GM12878 (cell line): ENCODE measurements around the gene PITPNC1. TPM values are rescaled to one million over a fixed set of nuclear protein-coding genes. Genes with fewer than 3 reads are reported as not detected.

Experiments used
- ATF7 ChIP-seq: fragments of 450-650 bp; IDR thresholded peaks from 2 replicates; pipeline ENCODE4 v1.6.1; 2016; ENCODE audit warnings: low read depth, mild to moderate bottlenecking
- BACH1 ChIP-seq: fragments of 450-650 bp; IDR thresholded peaks from 2 replicates; pipeline ENCODE4 v1.6.1; 2017; ENCODE audit warnings: mild to moderate bottlenecking, borderline replicate concordance
- CBFB ChIP-seq: IDR thresholded peaks from 2 replicates; pipeline ENCODE4 v1.6.1; 2016; ENCODE audit warnings: antibody characterized with exemption, low read depth
- CEBPB ChIP-seq, 2 experiments: fragments of 150-350 bp in 1 of 2; IDR thresholded peaks; 2 replicates each; pipeline ENCODE4 v1.6.1; 2012 to 2014; ENCODE audit warnings: low read depth in 2 of 2, low read length in 2 of 2, borderline replicate concordance in 1 of 2, inconsistent platforms in 1 of 2
- CEBPZ ChIP-seq: fragments of 150-350 bp; IDR thresholded peaks from 2 replicates; pipeline ENCODE4 v1.6.1; 2016; ENCODE audit warnings: low read depth, low read length
- CREM ChIP-seq: IDR thresholded peaks from 2 replicates; pipeline ENCODE4 v1.6.1; 2014; ENCODE audit warnings: antibody characterized with exemption, low read depth
- ELK1 ChIP-seq: IDR thresholded peaks from 2 replicates; pipeline ENCODE4 v1.6.1; 2012; ENCODE audit warnings: low read depth, low read length, improper control_type of control experiment
- GABPA ChIP-seq: IDR thresholded peaks from 2 replicates; pipeline ENCODE4 v1.6.1; 2014; ENCODE audit warnings: antibody characterized with exemption, low read depth, mild to moderate bottlenecking, inconsistent platforms
- IKZF1 ChIP-seq: fragments of 450-650 bp; conservative IDR thresholded peaks from 2 replicates; pipeline ENCODE4 v1.6.1; 2017; ENCODE audit warnings: antibody characterized with exemption, mild to moderate bottlenecking
- JUND ChIP-seq: IDR thresholded peaks from 2 replicates; pipeline ENCODE4 v1.6.1; 2012; ENCODE audit warnings: low read depth, mild to moderate bottlenecking, low read length, improper control_type of control experiment, moderate library complexity
- KLF5 ChIP-seq: fragments of 450-650 bp; IDR thresholded peaks from 2 replicates; pipeline ENCODE4 v1.6.1; 2014; ENCODE audit warnings: mild to moderate bottlenecking; ENCODE audit not compliant: partially characterized antibody
- LARP7 ChIP-seq: fragments of 450-650 bp; IDR thresholded peaks from 2 replicates; pipeline ENCODE4 v1.6.1; 2017; ENCODE audit warnings: mild to moderate bottlenecking
- MTA2 ChIP-seq: fragments of 450-650 bp; IDR thresholded peaks from 2 replicates; pipeline ENCODE4 v1.6.1; 2016; ENCODE audit warnings: low read depth, mild to moderate bottlenecking, moderate library complexity
- MTA3 ChIP-seq: IDR thresholded peaks from 2 replicates; pipeline ENCODE4 v1.6.1; 2012; ENCODE audit warnings: low read length, inconsistent platforms, borderline replicate concordance
- RFX5 ChIP-seq: IDR thresholded peaks from 2 replicates; pipeline ENCODE4 v1.6.1; 2011; ENCODE audit warnings: low read depth, low read length, improper control_type of control experiment
- RUNX3 ChIP-seq: IDR thresholded peaks from 2 replicates; pipeline ENCODE4 v1.6.1; 2012; ENCODE audit warnings: low read length, inconsistent platforms
- SUPT20H ChIP-seq: IDR thresholded peaks from 2 replicates; pipeline ENCODE4 v1.6.1; 2011; ENCODE audit warnings: low read depth, mild to moderate bottlenecking, low read length, moderate library complexity, borderline replicate concordance; ENCODE audit not compliant: control insufficient read depth
- ZBED1 ChIP-seq: IDR thresholded peaks from 2 replicates; pipeline ENCODE4 v1.6.1; 2016; ENCODE audit warnings: borderline replicate concordance
- polyA plus RNA-seq, 11 experiments: library from polyadenylated mRNA; depleted of rRNA in 4 of 11; unstranded in 6 of 11; stranded (reverse) in 5 of 11; fragments of >200 nt; fragmentation: Nextera tagmentation in 4 of 11; fragmentation: Illumina TruSeq in 1 of 11; extraction: Ambion mirVana in 4 of 11; extraction: Trizol in 1 of 11; gene quantifications; 1 replicate in 1 of 11; 2 replicates in 10 of 11; pipeline versions ENCODE4 v1.2.1 to v1.2.3, GENCODE V29; 2011 to 2016; ENCODE audit warnings: inconsistent platforms in 2 of 11, missing spikeins in 2 of 11, low read depth in 1 of 11
- total RNA-seq, 4 experiments: library from RNA; depleted of rRNA in 3 of 4; stranded (reverse); fragments of >200 nt in 3 of 4; fragmentation: Illumina TruSeq in 1 of 4; extraction: Trizol in 1 of 4; gene quantifications; 2 replicates each; pipeline versions ENCODE4 v1.2.1 to v1.2.3, GENCODE V29; 2013 to 2021
- TF ChIP-seq, protein P1 (sequence below): IDR thresholded peaks from 2 replicates; pipeline ENCODE4 v1.6.1; 2011; ENCODE audit warnings: borderline replicate concordance, low read depth, mild to moderate bottlenecking, moderate library complexity, low read length; ENCODE audit not compliant: insufficient read depth, poor library complexity, severe bottlenecking
- TF ChIP-seq, protein P2 (sequence below): fragments of 450-650 bp; IDR thresholded peaks from 2 replicates; pipeline ENCODE4 v1.6.1; 2018; ENCODE audit warnings: mild to moderate bottlenecking, low read depth, moderate library complexity; ENCODE audit not compliant: partially characterized antibody

Gene PITPNC1
- total and polyA plus RNA-seq, 10 of the 15 experiments (the other 5 are each of a cell fraction or from before 2014, with no cell fraction given) = 12.2 to 62.4 (median 47.3) TPM

DNA sequence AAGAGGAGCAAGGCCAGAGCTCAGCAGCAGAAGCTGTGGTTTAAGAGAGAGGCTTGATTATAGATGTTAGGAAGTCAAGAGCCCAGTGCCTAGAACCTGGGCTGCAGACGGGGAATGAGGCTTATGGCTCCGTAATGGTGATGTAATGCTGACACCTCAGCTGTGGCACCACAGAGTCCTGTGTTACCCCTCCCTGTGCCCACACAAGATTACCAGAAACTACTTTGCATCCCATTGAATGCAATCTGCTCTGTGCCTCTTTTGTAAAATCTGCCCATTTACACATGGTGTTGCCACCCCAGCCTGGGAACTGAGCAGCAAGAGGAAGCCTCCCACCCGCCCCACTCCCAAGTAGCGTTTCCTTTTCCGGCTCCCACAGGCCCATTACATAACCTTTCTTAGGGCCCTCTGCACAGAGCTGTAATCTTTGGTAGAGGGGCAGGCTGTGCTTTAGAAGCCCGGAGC, 57.0 kb downstream of the PITPNC1 start (continued):
- TF ChIP-seq ZBED1 (no peak), RFX5 (no peak), SUPT20H (no peak), JUND (no peak), CREM (peak; percentile 32; the same call in 1 of the 2 replicates), ATF7 (peak; percentile 59; the same call in 1 of the 2 replicates), CBFB (no peak), CEBPB (IDR thresholded peaks at IDR 0.05; ENCODE audit: borderline replicate concordance in 1 of 2, low read depth in 2 of 2, low read length in 2 of 2) (no peak), BACH1 (no peak), ELK1 (no peak), KLF5 (no peak), IKZF1 (peak; percentile 14; the same call in 1 of the 2 replicates), RUNX3 (peak; percentile 24; the same call in 1 of the 2 replicates), MTA2 (no peak), LARP7 (no peak), MTA3 (no peak), GABPA (0 out of 2 replicates have a peak, but pooled peaks have one; percentile 31), CEBPZ (no peak)
- TF ChIP-seq, protein P1, sequence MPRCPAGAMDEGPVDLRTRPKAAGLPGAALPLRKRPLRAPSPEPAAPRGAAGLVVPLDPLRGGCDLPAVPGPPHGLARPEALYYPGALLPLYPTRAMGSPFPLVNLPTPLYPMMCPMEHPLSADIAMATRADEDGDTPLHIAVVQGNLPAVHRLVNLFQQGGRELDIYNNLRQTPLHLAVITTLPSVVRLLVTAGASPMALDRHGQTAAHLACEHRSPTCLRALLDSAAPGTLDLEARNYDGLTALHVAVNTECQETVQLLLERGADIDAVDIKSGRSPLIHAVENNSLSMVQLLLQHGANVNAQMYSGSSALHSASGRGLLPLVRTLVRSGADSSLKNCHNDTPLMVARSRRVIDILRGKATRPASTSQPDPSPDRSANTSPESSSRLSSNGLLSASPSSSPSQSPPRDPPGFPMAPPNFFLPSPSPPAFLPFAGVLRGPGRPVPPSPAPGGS = no peak
- TF ChIP-seq, protein P2, sequence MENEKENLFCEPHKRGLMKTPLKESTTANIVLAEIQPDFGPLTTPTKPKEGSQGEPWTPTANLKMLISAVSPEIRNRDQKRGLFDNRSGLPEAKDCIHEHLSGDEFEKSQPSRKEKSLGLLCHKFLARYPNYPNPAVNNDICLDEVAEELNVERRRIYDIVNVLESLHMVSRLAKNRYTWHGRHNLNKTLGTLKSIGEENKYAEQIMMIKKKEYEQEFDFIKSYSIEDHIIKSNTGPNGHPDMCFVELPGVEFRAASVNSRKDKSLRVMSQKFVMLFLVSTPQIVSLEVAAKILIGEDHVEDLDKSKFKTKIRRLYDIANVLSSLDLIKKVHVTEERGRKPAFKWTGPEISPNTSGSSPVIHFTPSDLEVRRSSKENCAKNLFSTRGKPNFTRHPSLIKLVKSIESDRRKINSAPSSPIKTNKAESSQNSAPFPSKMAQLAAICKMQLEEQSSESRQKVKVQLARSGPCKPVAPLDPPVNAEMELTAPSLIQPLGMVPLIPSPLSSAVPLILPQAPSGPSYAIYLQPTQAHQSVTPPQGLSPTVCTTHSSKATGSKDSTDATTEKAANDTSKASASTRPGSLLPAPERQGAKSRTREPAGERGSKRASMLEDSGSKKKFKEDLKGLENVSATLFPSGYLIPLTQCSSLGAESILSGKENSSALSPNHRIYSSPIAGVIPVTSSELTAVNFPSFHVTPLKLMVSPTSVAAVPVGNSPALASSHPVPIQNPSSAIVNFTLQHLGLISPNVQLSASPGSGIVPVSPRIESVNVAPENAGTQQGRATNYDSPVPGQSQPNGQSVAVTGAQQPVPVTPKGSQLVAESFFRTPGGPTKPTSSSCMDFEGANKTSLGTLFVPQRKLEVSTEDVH = no peak
